ENCODE measurements around the gene PKD1L1. TPM values are rescaled to one million over a fixed set of nuclear protein-coding genes. Genes with fewer than 3 reads are reported as not detected.

Gene PKD1L1
- total RNA-seq, 3 donors from 2014 or later (not counting 1 experiment from before 2014, with no cell fraction given), result 0.33 to 0.48 (median 0.38) TPM

- Mint-ChIP-seq H3K9me3 (no peaks in the 10 kb centered on the region), H3K27ac (no peak overlapping the region), H3K36me3 (no peaks in the 10 kb centered on the region), H3K4me3 (no peak overlapping the region), H3K27me3 (ENCODE audit: low read depth in 2 of 2) (peaks cover 2 to 7% of the 10 kb centered on the region in 2 donors), H3K4me1 (no peaks in the 10 kb centered on the region)
- H3K36me3 ChIP-seq (ENCODE audit: control insufficient read depth, insufficient read depth, low read length), result no peaks in the 10 kb centered on the region
- intact Hi-C loops (cut with micrococcal nuclease), result no loop called here
- H3K9me3 ChIP-seq (ENCODE audit: control insufficient read depth, insufficient read depth, low read length), result no peaks in the 10 kb centered on the region
- no peak for ATAC-seq
- no peaks in the 10 kb centered on the region for H3K4me1 ChIP-seq (ENCODE audit: control insufficient read depth, insufficient read depth, low read length)
- 78% methylated on average over 10 of the region's 10 CpGs for WGBS (ENCODE audit: insufficient coverage)
- no peak for TF ChIP-seq CTCF (IDR thresholded peaks at IDR 0.05)
- no peak overlapping the region for H3K4me3 ChIP-seq (ENCODE audit: low read length)
- no peak for DNase-seq
- H3K27me3 ChIP-seq (ENCODE audit: control insufficient read depth, insufficient read depth, low read length), result no peaks in the 10 kb centered on the region
- no peak overlapping the region for H3K27ac ChIP-seq (ENCODE audit: low read length)
These were observed 55.0 kb downstream of the PKD1L1 start for GRCh38 chr7:47893238-47893637.

- Histone ChIP-seq H3K27ac (ENCODE audit: low read length) (no peak overlapping the region), H3K27me3 (ENCODE audit: control insufficient read depth, insufficient read depth, low read length) (no peaks in the 10 kb centered on the region), H3K9me3 (ENCODE audit: control insufficient read depth, insufficient read depth, low read length) (no peaks in the 10 kb centered on the region), H3K36me3 (ENCODE audit: control insufficient read depth, insufficient read depth, low read length) (no peaks in the 10 kb centered on the region), H3K4me3 (ENCODE audit: low read length) (no peak overlapping the region), H3K4me1 (ENCODE audit: control insufficient read depth, insufficient read depth, low read length) (no peaks in the 10 kb centered on the region)
- WGBS (ENCODE audit: insufficient coverage), result 86% methylated on average over 9 of the region's 9 CpGs
- DNase-seq (no peak), ATAC-seq (no peak)
- Mint-ChIP-seq H3K4me3 (no peak overlapping the region), H3K27ac (no peak overlapping the region), H3K27me3 (ENCODE audit: low read depth in 2 of 2) (no peaks in the 10 kb centered on the region), H3K4me1 (no peaks in the 10 kb centered on the region), H3K36me3 (no peaks in the 10 kb centered on the region), H3K9me3 (no peaks in the 10 kb centered on the region)
- TF ChIP-seq CTCF (IDR thresholded peaks at IDR 0.05), result no peak
- intact Hi-C loops (cut with micrococcal nuclease), result no loop called here
These were observed 57.7 kb downstream of the PKD1L1 start for GRCh38 chr7:47890606-47891005.

GRCh38 chr7:47890125-47890524, 58.1 kb downstream of the PKD1L1 start:
- 93% methylated on average over 8 of the region's 8 CpGs for WGBS (ENCODE audit: insufficient coverage)
- intact Hi-C loops (cut with micrococcal nuclease), result no loop called here
- Histone ChIP-seq H3K4me3 (ENCODE audit: low read length) (no peak overlapping the region), H3K27me3 (ENCODE audit: control insufficient read depth, insufficient read depth, low read length) (no peaks in the 10 kb centered on the region), H3K4me1 (ENCODE audit: control insufficient read depth, insufficient read depth, low read length) (no peaks in the 10 kb centered on the region), H3K9me3 (ENCODE audit: control insufficient read depth, insufficient read depth, low read length) (no peaks in the 10 kb centered on the region), H3K27ac (ENCODE audit: low read length) (no peak overlapping the region), H3K36me3 (ENCODE audit: control insufficient read depth, insufficient read depth, low read length) (no peaks in the 10 kb centered on the region)
- Mint-ChIP-seq H3K27ac (no peak overlapping the region), H3K36me3 (no peaks in the 10 kb centered on the region), H3K4me3 (no peak overlapping the region), H3K9me3 (no peaks in the 10 kb centered on the region), H3K27me3 (ENCODE audit: low read depth in 2 of 2) (no peaks in the 10 kb centered on the region), H3K4me1 (no peaks in the 10 kb centered on the region)
- TF ChIP-seq CTCF (IDR thresholded peaks at IDR 0.05), result no peak
- ATAC-seq, result no peak
- no peak for DNase-seq

- no peak overlapping the region for H3K27ac ChIP-seq (ENCODE audit: low read length)
- no peaks in the 10 kb centered on the region for H3K27me3 ChIP-seq (ENCODE audit: control insufficient read depth, insufficient read depth, low read length)
- TF ChIP-seq CTCF (IDR thresholded peaks at IDR 0.05), result no peak
- DNase-seq (no peak), ATAC-seq (no peak)
- H3K27ac Mint-ChIP-seq, result no peak overlapping the region
- H3K4me1 Mint-ChIP-seq, result no peaks in the 10 kb centered on the region
- H3K4me1 ChIP-seq (ENCODE audit: control insufficient read depth, insufficient read depth, low read length), result no peaks in the 10 kb centered on the region
- no peaks in the 10 kb centered on the region for H3K27me3 Mint-ChIP-seq (ENCODE audit: low read depth in 2 of 2)
- no peak overlapping the region for H3K4me3 ChIP-seq (ENCODE audit: low read length)
- WGBS (ENCODE audit: insufficient coverage), result 90% methylated on average over 7 of the region's 7 CpGs
- no peaks in the 10 kb centered on the region for H3K9me3 Mint-ChIP-seq
- H3K36me3 ChIP-seq (ENCODE audit: control insufficient read depth, insufficient read depth, low read length), result no peaks in the 10 kb centered on the region
- H3K36me3 Mint-ChIP-seq, result no peaks in the 10 kb centered on the region
- H3K4me3 Mint-ChIP-seq, result no peak overlapping the region
- intact Hi-C loops (cut with micrococcal nuclease), result no loop called here
- no peaks in the 10 kb centered on the region for H3K9me3 ChIP-seq (ENCODE audit: control insufficient read depth, insufficient read depth, low read length)
These were observed 58.5 kb downstream of the PKD1L1 start for GRCh38 chr7:47889723-47890122.
